Breast epithelium (tissue), 3 donors: ENCODE data around the gene UBASH3B.

ENCODE experiments used
- POLR2AphosphoS5 ChIP-seq, 3 donors: sonication (generic); formaldehyde crosslinking; IDR thresholded peaks; one replicate each; pipeline ENCODE4 v1.6.1; 2017; ENCODE audit warnings: antibody characterized with exemption in 3 of 3
- TF ChIP-seq, protein P1 (sequence below), 3 donors: fragments of 450-650 bp; IDR thresholded peaks; one replicate each; pipeline ENCODE4 v1.5.1; 2016 to 2017; ENCODE audit warnings: antibody characterized with exemption in 3 of 3, mild to moderate bottlenecking in 3 of 3, moderate library complexity in 3 of 3

- TF ChIP-seq, protein P1, sequence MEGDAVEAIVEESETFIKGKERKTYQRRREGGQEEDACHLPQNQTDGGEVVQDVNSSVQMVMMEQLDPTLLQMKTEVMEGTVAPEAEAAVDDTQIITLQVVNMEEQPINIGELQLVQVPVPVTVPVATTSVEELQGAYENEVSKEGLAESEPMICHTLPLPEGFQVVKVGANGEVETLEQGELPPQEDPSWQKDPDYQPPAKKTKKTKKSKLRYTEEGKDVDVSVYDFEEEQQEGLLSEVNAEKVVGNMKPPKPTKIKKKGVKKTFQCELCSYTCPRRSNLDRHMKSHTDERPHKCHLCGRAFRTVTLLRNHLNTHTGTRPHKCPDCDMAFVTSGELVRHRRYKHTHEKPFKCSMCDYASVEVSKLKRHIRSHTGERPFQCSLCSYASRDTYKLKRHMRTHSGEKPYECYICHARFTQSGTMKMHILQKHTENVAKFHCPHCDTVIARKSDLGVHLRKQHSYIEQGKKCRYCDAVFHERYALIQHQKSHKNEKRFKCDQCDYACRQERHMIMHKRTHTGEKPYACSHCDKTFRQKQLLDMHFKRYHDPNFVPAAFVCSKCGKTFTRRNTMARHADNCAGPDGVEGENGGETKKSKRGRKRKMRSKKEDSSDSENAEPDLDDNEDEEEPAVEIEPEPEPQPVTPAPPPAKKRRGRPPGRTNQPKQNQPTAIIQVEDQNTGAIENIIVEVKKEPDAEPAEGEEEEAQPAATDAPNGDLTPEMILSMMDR (IDR thresholded peaks at IDR 0.05) = no peak
- TF ChIP-seq POLR2AphosphoS5 (IDR thresholded peaks at IDR 0.05) = no peak
These were observed 160.4 kb downstream of the UBASH3B start for GRCh38 chr11:122815900-122816299.
